Measurements from ENCODE around the gene PCNX3.
A peak's percentile ranks its signal among the peaks of the same experiment; 100 is the strongest.

PCNX3 gene

GRCh38 chr11:65643971-65644370 lies 28.4 kb downstream of the PCNX3 start:
- H3K27ac ChIP-seq = no peak overlapping the region

GRCh38 chr11:65644837-65645236 lies 29.3 kb downstream of the PCNX3 start:
- no peak overlapping the region for H3K27ac ChIP-seq
- no peak for TF ChIP-seq CTCF (IDR thresholded peaks at IDR 0.05)
- no peak for TF ChIP-seq ZFX (IDR thresholded peaks at IDR 0.05; ENCODE audit: borderline replicate concordance)

More at GRCh38 chr11:65643971-65644370, 28.4 kb downstream of the PCNX3 start:
- no peak for TF ChIP-seq CTCF (IDR thresholded peaks at IDR 0.05)
- TF ChIP-seq ZFX (IDR thresholded peaks at IDR 0.05; ENCODE audit: borderline replicate concordance) = no peak

DNA sequence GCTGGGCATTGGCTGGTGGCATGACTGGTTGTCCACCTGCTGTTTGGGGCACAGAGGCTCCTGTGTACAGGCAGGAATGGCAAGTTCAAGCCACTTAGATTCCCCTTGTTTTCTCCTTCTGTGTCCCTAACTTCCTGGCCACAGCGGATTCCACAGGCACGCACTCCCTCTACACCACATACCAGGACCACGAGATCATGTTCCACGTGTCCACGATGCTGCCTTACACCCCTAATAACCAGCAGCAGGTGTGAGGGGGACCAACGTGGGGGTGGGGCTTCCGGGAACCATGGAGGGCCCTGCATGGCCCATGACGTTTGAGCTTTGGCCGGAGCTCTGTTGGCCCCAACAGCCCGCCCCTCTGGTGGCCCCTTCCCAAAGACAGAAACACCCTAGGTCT lies 30.1 kb downstream of the PCNX3 start:
- TF ChIP-seq CTCF (IDR thresholded peaks at IDR 0.05) (no peak), ZFX (IDR thresholded peaks at IDR 0.05; ENCODE audit: borderline replicate concordance) (no peak)
- no peak overlapping the region for H3K27ac ChIP-seq

GRCh38 chr11:65646288-65646957 lies 30.8 kb downstream of the PCNX3 start:
- H3K27ac ChIP-seq = peak overlapping the region; percentile 54
- TF ChIP-seq CTCF (IDR thresholded peaks at IDR 0.05) = no peak
- TF ChIP-seq ZFX (IDR thresholded peaks at IDR 0.05; ENCODE audit: borderline replicate concordance) = no peak

DNA sequence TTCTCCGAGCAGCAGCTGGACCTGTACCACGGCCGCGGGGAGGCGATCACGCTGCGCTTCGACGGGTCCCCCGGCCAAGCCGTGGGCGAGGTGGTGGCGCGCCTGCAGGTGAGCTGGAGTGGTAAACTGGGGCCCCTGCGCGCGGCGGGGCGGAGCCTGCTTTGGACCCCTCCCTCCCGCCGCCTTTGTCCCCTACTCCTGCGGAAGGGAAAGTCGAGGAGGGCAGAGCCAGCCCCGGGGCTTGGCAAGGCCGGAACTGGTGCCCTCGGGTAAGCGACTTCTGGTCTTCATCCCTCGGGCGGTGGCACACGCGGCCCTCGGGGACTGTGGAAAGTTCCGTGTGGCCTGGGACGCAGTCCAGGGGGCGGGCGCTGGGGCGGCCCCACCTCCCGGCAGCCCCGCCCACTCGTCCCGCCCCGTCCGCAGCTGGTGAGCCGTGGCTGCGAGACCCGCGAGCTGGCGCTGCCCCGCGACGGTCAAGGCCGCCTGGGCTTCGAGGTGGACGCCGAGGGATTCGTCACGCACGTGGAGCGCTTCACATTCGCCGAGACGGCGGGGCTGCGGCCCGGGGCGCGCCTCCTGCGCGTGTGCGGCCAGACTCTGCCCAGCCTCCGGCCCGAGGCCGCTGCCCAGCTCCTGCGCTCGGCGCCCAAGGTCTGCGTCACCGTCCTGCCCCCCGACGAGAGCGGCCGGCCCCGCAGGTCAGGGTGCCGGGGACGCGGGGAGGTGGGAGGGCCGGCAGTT lies 31.6 kb downstream of the PCNX3 start:
- peak overlapping the region; percentile 54 for H3K27ac ChIP-seq
- TF ChIP-seq CTCF (IDR thresholded peaks at IDR 0.05) (peak; percentile 49), ZFX (IDR thresholded peaks at IDR 0.05; ENCODE audit: borderline replicate concordance) (no peak)

DNA sequence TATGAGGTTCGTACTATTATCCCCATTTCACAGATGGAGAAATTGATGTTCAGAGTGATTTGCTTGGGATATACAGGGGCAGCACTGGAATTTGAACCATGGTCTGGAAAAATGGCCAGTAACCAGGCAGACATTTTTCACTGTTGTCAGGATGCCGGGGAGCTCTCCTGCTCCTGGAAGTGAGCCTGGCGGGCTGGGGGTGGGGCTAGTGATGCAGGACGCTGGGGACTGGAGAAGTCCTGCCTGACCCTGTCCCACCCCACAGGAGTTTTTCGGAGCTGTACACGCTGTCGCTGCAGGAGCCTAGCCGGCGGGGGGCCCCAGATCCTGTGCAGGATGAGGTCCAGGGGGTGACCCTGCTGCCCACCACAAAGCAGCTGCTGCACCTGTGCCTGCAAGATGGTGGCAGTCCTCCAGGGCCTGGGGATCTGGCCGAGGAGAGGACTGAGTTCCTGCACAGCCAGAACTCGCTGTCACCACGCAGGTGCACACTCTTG lies 33.5 kb downstream of the PCNX3 start:
- TF ChIP-seq ZFX (IDR thresholded peaks at IDR 0.05; ENCODE audit: borderline replicate concordance) = no peak
- TF ChIP-seq CTCF (IDR thresholded peaks at IDR 0.05) = no peak
- H3K27ac ChIP-seq = no peak overlapping the region

Data from 22Rv1 (cell line).